Measurements from ENCODE around the gene FBXO31. TPM values are rescaled to one million over a fixed set of nuclear protein-coding genes. Genes with fewer than 3 reads are reported as not detected.
"Not testable (repeated sequence)": the region's sequence is repeated elsewhere in the genome, so short reads cannot be mapped to it uniquely, and the experiment has no call there.

The FBXO31 gene
- total RNA-seq, 1 donor from 2014 or later: 26.2 TPM

GRCh38 chr16:87380881-87381280 is 2.7 kb downstream of the FBXO31 start:
- intact Hi-C loops (cut with DNase I): no loop called here
- peaks cover 6% of the 10 kb centered on the region for H3K36me3 ChIP-seq
- peak overlapping the region; percentile 90 for H3K4me3 ChIP-seq
- H3K27me3 ChIP-seq (ENCODE audit: low read depth): no peaks in the 10 kb centered on the region
- peaks cover 48% of the 10 kb centered on the region for H3K4me1 ChIP-seq
- H3K9me3 ChIP-seq: no peaks in the 10 kb centered on the region
- DNase-seq (peak; percentile 13), ATAC-seq (no peak)
- no peak for TF ChIP-seq CTCF (IDR thresholded peaks at IDR 0.05)
- H3K27ac ChIP-seq: peak overlapping the region; percentile 18

- intact Hi-C loops (cut with DNase I): no loop called here
- H3K27ac ChIP-seq: peak overlapping the region; percentile 18
- DNase-seq: peak; percentile 28
- peaks cover 53% of the 10 kb centered on the region for H3K4me1 ChIP-seq
- peak overlapping the region; percentile 90 for H3K4me3 ChIP-seq
- no peaks in the 10 kb centered on the region for H3K9me3 ChIP-seq
- H3K27me3 ChIP-seq (ENCODE audit: low read depth): no peaks in the 10 kb centered on the region
- no peak for ATAC-seq
- no peak for TF ChIP-seq CTCF (IDR thresholded peaks at IDR 0.05)
- H3K36me3 ChIP-seq: peaks cover 6% of the 10 kb centered on the region
Measured at GRCh38 chr16:87380403-87380802, 3.2 kb downstream of the FBXO31 start.

- ATAC-seq; H3K4me3 ChIP-seq; DNase-seq; H3K9me3 ChIP-seq; intact Hi-C loops (cut with DNase I); H3K27ac ChIP-seq; H3K36me3 ChIP-seq; H3K27me3 ChIP-seq (ENCODE audit: low read depth): not testable (repeated sequence)
- H3K4me1 ChIP-seq: peaks cover 48% of the 10 kb centered on the region
Measured at GRCh38 chr16:87379312-87379752, 4.2 kb downstream of the FBXO31 start.

- intact Hi-C loops (cut with DNase I): no loop called here
- no peak for TF ChIP-seq CTCF (IDR thresholded peaks at IDR 0.05)
- no peaks in the 10 kb centered on the region for H3K27me3 ChIP-seq (ENCODE audit: low read depth)
- peaks cover 6% of the 10 kb centered on the region for H3K36me3 ChIP-seq
- H3K4me3 ChIP-seq: no peak overlapping the region
- H3K9me3 ChIP-seq: no peaks in the 10 kb centered on the region
- H3K4me1 ChIP-seq: peaks cover 34% of the 10 kb centered on the region
- H3K27ac ChIP-seq: no peak overlapping the region
- ATAC-seq (no peak), DNase-seq (peak; percentile 10)
Measured at GRCh38 chr16:87376660-87377059, 6.9 kb downstream of the FBXO31 start.

GRCh38 chr16:87375426-87376135 is 8.0 kb downstream of the FBXO31 start:
- no peak for ATAC-seq
- Histone ChIP-seq H3K27ac (no peak overlapping the region), H3K36me3 (peaks cover 6% of the 10 kb centered on the region), H3K9me3 (no peaks in the 10 kb centered on the region), H3K4me1 (peaks cover 23% of the 10 kb centered on the region), H3K27me3 (ENCODE audit: low read depth) (no peaks in the 10 kb centered on the region), H3K4me3 (no peak overlapping the region)
- intact Hi-C loops (cut with DNase I): no loop called here
- DNase-seq: peak; percentile 27
- no peak for TF ChIP-seq CTCF (IDR thresholded peaks at IDR 0.05)

- H3K27ac ChIP-seq: no peak overlapping the region
- DNase-seq: peak; percentile 21
- no peak for ATAC-seq
- H3K27me3 ChIP-seq (ENCODE audit: low read depth): no peaks in the 10 kb centered on the region
- intact Hi-C loops (cut with DNase I): no loop called here
- no peak for TF ChIP-seq CTCF (IDR thresholded peaks at IDR 0.05)
- no peaks in the 10 kb centered on the region for H3K9me3 ChIP-seq
- peaks cover 21% of the 10 kb centered on the region for H3K4me1 ChIP-seq
- peaks cover 6% of the 10 kb centered on the region for H3K36me3 ChIP-seq
- no peak overlapping the region for H3K4me3 ChIP-seq
Measured at GRCh38 chr16:87374313-87374712, 9.3 kb downstream of the FBXO31 start.

Measured in lower lobe of right lung (tissue), 2 donors.